CD4-positive, alpha-beta T cell treated with Interferon alpha-2 for 1 hour (primary cell): ENCODE results near the gene CRHR2.
"Not testable (repeated sequence)": the region's sequence is repeated elsewhere in the genome, so short reads cannot be mapped to it uniquely, and the experiment has no call there.

ENCODE experiments used
- DNase-seq, 2 donors: peaks; one replicate each; pipeline ENCODE4 v3.0.0-alpha.2; 2020 to 2022

Gene CRHR2

DNA sequence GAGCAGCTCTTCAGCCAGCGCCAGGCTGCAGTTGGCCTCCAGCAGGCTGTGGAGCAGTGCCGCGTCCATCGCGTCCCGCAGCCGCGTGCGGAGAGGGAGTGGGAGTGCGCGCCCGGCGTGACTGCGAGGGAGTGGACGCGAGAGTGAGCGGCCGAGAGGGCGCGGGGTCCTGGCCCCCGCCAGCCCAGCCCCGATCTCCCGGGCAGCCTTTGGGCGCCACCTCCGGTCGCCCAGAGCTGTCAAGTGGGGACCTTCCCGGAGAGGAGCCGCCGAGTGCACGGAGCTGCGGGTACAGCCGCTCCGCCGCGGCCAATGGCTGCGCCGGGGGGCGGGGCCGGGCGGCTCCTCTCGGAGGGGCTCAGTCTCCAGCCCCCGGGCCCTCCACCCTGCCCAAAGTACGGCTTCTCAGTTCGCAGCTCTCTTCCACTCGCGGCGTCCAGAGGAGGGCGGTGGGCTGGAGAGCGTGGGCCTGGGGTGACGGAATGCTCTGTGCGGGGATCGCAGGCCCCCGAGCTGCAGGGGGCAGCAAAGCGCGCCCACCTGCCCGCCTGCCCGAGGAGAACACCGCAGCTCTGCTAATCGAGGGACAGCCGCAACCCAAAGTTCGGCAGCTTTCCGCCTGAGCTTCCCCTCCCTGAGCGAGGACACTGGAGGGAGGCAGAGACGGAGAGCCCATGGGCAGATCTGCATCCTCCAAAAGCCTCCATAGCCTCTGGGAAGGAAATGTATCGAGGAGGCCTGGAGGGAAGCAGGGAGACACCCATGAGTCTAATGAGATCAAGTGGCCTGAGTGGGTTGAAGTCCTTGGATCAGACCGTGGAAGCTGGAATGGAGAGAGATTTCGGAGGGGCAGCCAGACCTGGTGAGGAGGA, at the start of gene CRHR2:
CRHR2 (minus strand) TSS at position 245 of the 872 bp plus-strand sequence; CDS start at position 69, 176 bp downstream.
- DNase-seq: peak in 1 of 2 donors; percentile 31

DNA sequence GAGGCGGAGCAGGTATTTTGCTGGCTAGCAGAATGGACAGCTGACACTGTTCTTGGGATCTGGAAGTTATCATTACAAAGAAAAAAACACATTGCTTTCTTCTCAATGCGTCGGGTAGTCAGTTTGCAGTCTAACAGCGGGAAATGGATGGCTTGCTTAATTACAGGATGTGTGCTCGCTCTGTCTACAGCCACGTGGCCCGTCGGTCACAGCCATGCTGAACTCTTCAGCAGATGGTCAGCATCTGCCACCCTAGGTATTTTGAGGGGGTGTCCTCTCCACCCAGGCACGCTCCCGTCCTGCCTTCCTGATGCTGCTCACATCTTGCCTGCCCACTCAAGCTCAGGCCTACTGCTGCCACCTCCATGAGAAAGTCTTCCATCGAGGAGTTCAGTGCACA, 49.3 kb upstream of the CRHR2 start:
- no peak for DNase-seq

DNA sequence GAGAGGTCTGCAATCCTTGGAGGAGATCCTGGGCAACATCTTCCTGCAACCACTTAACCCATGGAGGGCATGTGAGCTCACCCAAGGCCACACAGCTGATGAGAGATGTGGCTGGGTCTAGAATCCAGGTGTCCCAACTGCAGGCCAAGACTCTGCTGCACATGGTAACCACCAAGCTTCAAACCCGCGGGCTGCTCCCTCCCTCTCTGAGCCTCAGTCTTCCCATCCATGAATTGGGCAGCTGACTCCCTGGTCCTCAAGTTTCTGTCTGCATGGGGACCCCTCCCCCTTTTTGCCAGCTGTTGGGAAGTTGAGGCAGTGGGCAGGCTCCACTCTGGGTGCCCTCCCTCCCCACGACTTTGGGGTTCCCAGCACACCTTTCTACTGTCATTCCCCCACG, 48.7 kb upstream of the CRHR2 start:
- DNase-seq: no peak

DNA sequence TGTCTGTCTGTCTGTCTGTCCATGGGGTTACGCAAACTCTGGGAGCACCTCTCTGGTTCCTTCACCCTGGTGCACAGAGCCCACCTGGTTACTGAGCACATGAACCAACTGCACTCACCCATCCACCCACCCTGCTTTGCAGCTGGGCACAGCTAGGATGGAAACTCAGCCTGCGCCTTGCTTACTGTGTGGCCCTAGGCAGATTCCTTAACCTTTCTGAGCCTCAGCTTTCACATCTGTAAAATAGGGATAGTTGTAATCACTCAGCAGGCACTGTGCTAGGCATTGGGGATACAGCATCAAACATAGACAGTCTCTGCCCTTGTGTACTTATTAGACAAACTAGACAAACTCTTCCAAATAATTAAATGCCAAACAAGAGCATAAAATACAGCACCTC, 47.8 kb upstream of the CRHR2 start:
- DNase-seq: no peak

DNA sequence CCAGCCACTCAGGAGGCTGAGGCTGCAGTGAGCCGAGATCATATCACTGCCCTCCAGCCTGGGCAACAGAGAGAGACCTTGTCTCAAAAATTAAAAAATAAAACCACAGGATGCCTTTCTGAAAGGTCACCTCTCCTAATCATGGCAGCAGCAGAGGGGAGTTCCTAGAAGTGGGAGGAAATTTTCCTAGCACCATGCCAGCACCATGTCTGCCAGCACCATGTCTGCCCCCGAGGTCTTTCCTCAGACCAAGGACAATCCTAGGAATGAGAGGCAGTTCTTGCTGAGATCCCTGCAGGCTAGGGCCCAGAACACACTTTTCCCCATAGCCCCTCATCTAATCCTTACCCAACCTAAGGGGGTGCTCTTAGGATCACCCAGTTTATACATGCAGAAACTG, 47.4 kb upstream of the CRHR2 start:
- no peak for DNase-seq

DNA sequence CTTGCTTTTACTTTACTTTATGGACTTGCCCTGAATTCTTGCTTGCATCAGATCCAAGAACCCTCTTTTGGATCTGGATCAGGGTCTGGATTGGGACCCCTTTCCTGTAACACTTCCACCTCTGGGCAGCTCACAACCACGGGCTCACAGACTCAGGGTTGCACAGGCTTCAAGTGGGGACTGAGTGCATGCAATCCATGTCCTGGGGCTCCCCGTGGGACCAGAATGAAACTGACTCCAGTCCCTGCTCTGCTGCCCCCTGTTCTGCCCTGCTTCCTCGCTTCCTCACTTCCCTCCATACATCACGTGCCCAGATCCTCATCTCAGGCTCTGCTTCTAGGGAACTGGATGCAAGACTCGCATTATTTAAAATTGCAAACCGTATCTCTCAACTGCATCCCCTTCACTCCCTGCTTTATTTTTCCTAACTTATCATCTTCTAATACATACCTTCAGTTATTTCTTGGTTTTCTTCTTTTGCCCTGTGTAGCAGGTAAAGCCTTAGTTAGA, 46.4 kb upstream of the CRHR2 start:
- DNase-seq: no peak

DNA sequence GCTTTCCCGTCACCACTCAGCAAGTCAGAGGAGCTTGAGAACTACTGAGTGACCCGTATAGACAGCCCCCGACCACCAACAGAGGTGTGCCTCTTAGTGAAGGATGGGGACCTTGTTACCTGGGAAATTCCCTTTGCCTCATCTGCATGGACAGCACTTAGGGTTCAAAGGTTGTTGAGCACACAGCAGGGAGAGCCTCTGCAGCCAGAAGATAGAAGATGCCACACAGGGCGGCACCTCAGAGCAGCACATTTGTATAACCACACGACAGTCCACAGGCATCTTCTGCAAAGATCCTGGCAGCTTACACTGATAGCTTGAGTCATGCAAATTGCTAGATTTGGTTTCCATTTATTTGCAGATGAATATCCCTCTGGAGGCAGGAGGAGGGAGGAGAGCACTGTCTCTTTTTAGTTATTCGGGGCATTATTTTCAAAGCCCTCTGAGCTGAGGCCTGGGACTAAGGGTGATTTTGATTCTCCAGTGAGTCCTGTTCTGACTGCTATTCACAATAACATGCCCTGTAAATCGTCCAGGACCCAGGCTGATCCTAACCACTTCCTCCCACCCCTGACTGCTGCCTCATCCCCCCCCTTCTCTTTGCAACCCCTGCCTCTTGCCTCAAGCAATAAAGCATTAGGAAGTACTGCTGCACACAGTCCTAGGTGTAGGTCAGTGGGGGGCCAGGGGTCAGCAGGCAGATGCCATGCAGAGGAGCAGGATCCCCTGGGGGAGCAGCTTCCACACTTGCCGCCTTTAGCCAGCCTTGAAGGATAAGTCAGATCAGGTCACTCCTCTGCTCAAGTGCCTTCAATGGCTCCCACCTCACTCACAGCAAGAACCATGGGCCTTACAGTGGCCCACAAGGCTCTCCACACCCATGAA, 45.0 kb upstream of the CRHR2 start:
- DNase-seq: peak; percentile 35 to 70

DNA sequence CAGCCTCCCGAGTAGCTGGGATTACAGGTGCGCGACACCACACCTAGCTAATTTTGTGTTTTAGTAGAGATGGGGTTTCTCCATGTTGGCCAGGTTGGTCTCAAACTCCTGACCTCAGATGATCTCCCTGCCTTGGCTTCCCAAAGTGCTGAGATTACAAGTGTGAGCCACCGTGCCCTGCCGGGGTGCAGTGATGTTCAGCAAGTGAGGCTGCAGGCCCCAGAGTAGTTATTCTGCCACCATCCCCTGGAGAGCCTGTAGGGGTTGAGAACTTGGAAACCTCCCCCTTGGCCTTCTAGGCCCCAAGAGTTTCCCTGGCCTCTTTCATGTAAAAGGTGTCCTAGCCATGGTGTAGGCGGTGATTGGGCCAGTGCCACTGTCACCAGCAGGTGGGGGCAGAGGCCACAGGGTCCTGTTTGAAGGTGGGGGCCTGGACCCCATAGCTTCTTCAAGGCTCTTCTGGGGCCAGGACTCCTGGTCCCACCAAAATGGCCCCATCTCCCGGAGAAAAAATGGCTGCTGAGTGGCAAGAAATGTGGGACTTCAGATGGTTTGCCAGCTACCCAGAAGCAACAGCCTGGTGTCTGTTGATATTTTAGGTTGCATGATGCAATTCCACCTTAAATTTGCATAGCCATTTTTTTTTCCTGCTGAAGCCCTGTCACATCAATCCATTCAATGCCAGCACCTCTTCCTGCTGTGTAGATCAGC, 44.2 kb upstream of the CRHR2 start:
- peak in 1 of 2 donors; percentile 38 for DNase-seq

DNA sequence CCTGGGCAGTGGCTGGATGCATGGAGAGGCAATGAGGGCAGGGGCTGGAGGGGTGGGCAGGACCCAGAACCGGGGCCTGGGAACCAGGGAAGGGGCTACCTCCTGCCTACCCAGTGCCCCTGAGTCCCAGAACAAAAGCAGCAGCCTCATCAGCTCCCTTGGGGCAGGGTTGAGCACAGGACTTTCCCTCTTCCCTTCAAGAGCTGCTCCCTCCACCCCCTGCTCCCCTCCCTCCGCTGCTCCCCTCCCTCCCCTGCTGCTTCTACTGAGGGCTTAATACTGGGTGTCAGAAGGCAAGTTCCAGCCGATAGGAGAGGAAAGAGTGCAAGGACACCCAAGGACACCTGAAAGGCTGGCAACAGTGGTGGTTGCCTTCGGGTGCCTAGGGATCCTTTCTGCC, 41.5 kb upstream of the CRHR2 start:
- no peak for DNase-seq

DNA sequence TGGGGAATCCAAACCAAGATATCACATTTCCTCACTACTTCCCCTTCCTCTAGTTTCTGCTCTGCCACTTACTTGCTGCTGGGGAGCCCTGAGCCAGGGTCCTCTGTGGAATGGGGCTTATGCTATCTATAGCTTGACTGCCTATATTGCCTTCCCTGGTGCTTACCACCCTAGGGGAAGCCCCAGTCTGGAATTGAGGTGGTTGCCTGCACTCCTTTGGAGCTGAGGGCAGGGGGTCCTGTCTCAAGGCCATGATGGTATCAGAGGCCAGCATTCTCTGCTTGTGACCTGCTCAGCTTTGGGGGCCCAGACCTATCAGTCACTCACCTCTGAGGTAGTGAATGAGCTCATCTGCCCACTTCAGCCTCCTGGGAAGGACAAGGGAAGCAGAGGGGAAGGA, 40.4 kb upstream of the CRHR2 start:
- no peak for DNase-seq

DNA sequence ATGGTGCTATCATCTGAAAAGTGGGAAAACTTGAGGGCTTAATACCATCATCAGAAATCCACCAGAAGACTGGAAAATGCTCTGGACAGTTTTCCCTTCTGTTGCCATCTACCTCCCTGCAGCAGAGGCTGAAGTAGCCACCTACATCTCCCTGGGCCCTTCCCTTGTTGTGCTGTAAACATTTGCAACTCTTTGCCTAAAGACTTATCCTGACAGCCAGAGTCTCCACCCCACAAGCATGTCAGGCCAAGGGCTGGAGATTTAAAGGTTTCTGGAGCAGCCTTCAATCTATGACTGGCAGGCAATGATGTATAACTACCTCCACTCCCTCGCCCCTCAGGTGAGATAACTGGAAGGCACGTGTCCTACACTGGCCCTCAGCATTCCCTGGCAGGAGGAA, 39.9 kb upstream of the CRHR2 start:
- DNase-seq: no peak

DNA sequence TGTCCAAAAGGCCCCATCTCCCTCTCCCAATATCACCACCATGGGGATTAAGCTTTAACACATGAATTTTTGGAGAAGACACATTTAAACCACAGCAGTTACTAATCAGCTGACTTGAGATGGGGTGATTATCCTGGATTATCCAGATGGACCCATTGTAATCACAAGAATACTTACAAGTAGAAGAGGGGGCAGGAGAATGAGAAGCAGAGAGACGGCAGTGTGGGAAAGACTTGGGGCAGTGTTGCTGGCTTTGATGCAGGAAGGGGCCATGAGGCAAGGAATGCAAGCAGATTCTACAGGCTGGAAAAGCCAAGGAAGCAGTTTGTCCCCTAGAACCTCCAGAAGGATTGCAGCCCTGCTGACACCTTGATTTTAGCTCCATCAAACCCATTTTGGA, 39.0 kb upstream of the CRHR2 start:
- DNase-seq: no peak

DNA sequence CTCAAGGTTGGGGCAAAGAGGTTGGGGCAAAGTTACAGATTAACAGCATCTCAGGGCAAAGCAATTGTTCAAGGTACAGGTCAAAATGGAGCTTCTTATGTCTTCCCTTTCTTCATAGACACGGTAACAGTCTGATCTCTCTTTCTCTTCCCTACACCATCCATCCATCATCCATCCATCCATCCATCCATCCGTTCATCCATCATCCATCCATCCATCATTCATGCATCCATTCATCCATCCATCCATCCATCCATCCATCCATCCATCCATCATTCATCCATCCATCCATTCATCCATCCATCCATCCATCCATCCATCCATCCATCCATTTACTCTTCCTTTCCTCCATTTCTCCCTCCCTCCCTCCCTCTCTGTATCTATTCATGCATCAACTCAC, 37.2 kb upstream of the CRHR2 start:
- not testable (repeated sequence) for DNase-seq

DNA sequence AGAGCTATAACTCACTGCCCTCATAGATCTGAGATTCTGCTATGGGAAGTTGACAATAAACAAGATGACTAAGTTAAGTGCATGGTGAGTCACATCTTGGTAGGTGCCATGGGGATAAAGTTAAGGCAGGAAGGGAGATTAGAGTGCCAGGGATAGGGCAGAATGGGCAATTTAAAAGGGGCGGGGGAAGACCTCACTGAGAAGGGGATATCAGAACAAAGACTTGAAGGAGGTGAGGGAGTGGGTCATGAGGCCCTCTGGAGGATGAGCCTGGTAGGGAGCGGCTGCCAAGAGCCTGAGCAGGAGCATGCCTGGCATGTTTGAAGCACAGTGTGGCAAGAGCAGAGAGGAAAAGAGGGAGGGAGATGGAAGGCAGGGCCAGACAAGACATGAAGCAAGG, 34.9 kb upstream of the CRHR2 start:
- no peak for DNase-seq

DNA sequence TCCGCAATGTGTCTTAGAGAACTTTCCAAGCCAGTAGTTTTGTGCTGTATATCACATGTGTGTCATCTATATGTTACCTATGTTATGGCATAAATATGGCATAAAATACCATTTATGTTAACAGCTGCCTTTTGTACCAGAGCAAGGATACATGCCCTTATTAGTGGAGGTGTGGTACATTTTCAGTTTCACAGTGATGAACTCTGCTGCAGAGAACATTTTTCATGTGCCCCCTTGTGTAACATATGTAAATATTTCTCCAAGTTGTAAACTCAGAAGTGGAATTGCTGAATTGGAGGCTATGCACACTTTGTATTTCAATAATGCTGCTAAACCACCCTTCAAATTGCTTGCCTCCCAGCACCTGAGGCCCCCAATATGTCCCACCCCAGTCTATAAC, 31.9 kb upstream of the CRHR2 start:
- DNase-seq: no peak

DNA sequence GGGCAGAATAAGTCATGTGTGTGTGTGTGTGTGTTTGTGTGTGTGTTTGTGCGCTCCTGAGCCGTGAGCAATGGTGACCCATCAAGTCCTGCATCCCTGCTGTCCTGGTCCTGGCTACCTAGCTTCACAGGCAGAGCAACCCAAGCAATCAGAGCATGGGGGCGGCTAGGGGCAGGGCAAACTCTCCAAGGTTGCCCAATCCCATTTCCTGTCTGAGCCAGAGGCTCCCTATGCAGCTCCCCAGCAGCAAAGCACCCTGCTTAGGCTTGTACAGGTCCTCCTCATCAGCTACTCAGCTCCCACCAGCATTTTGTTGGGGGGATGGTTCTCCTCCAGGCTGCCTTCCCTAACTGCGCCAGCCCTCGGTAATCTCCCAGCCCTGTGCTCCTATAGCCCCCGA, 31.1 kb upstream of the CRHR2 start:
- DNase-seq: no peak

DNA sequence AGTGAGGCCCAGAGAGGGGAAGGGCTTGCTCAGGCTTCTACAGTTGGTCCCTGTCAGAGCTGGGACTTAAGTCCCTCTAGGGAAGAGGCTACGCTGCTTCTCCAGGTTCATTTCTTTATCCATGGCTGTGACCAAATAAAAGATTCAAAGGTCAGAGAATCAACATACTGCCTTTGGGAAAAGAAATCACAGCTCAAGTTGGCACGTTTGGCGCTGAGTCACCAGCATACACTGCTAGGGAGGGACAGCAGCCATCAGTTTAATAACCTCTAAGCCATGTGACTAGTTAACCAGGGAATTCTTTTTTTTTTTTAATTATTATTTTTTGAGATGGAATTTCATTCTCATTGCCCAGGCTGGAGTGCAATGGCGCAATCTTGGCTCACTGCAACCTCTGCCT, 28.4 kb upstream of the CRHR2 start:
- no peak for DNase-seq

DNA sequence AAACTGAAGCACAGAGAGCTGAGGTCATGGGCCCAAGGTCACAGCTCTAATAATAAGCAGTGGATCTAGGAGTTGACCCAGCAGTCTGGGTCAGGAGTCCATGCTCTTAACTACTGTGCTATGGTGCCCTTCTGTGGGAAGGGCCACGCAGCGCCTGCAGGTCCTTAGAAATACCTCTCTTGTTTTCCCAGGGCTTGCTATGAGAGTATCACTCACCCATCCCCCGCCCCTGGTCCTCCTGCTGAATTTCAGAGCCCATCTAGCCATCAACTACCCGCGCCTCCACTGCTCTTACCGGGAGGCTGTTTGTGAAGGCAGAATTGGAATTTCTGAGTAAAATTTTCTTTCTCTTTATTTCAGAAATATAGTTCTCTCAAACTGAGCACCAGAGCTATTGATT, 27.3 kb upstream of the CRHR2 start:
- DNase-seq: no peak

DNA sequence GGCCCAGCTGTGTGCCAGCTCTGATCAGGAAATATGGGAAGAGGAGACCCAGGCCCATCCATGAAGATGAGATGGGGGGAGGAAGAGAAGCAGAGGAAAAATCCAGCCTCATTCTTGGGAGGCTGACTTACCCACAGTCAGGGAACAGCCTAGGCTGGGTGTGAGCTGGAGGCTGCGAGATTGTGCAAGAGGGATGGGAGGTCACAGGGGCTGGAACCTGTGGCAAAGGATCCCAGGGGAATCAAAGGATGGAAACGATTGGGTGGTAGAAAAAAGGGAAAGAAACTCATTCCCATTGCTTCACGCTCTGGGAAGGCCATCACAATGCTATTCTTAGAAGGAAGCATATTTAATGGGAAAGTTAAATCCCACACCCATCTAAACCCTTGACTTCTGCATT, 26.7 kb upstream of the CRHR2 start:
- DNase-seq: no peak

DNA sequence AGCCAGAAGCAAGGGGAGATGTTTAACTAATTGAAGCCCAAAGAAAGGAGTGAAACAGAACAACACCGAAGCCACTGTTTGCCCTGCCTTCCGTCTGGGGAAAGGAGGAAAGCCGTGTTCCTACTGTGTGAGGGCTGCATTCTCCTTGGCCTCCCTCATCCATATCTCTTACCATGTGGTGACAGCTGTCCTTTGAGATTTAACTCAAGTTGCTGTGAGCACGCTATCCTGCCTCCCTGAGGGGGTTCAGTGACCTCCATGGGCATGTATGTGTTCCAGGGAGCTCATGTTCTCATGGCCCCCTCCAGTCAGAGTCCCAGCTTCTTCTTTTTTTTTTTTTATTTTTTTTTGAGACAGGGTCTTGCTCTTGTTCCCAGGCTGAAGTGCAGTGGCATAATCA, 26.2 kb upstream of the CRHR2 start:
- no peak for DNase-seq

DNA sequence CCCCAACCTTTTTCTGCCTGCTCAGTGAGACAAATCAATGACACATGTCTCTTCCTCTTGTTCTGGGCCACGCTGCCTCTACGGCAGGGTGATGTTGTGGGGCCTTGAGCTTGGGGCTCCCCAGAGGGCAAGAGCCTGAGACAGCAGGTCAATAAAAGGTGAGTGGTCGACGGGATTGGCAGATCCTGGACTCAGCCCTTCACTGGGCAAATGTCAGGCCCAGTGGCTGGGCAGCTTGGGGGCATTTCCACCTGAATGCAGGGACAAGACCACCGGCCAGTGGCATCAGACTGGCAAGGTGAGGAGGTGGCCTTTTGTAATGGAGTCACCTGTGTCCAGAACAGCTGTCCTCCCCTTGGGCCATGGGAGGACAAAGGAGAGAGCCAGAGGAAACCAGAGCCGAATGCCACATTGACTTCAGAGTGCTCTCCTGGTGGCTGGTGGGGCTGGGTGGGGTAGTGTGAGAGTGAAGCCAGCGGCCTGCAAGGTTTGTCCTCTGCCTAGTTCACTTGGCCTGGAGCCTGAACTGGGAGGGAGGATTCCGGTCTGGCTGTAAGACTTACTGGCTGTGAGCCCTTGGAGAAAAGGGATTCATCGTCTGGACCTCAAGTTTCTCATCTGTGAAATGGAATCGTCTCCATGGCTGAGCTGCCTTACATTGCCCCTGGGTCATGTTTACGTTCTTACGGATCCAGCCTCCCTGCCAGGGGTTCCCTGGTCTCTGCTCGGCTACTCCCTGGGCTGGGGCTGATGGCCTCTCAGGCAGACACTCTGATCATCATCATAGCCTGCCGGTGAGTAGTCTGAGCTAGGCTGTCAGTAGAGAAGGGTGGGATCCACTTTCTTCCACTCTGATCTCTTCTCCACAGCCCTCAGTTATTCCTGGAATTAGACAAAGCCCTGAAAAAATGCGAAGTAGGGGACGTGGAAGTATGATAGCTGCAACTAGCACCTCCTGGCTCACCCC, 25.4 kb upstream of the CRHR2 start:
- DNase-seq: no peak

DNA sequence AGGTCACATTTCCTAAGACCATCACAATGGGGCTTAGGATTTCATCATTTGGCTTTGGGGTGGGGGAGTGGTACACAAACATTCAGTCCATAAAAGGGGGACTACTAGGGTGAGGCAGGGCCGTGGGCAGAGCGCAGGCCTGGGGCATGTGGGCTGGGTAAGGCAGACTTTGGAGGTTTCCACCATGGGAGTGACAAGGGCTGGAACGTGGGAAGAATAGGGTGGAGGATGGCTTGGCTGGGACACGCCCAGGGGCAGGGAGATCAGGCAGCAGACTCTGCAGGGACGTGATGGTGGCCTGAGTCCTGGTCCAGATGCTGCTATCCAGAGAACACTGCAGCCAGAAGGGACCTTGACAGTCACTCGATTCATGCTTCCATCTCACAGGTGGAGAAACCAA, 24.7 kb upstream of the CRHR2 start:
- no peak for DNase-seq
